GM23338 (cell line): ENCODE measurements around the gene NHS. TPM values are rescaled to one million over a fixed set of nuclear protein-coding genes. Genes with fewer than 3 reads are reported as not detected.

Experiments
- ATAC-seq: fragments of 200-7000 bp; cut with Tn5 transposase; 3 replicates; pipeline ENCODE4 v1.9.1; 2020
- DNase-seq: peaks from one replicate; pipeline ENCODE4 v3.0.0-alpha.2; 2015; ENCODE audit warnings: low spot score
- H2AFZ ChIP-seq: fragments of 200-600 bp; sonication (generic); 2 replicates; pipeline ENCODE4 v1.8.0; 2016; ENCODE audit warnings: antibody characterized with exemption, mild to moderate bottlenecking, moderate library complexity
- H3F3A ChIP-seq: fragments of 200-600 bp; sonication (generic); replicated peaks from 2 replicates; pipeline ENCODE4 v1.8.0; 2017; ENCODE audit warnings: antibody characterized with exemption, mixed run types, low read depth
- H3K27ac ChIP-seq: fragments of 200-600 bp; sonication (generic); 2 replicates; pipeline ENCODE4 v1.6.1; 2016; ENCODE audit warnings: low read depth
- H3K27me3 ChIP-seq: fragments of 200-600 bp; sonication (generic); 2 replicates; pipeline ENCODE4 v1.8.0; 2016; ENCODE audit warnings: mild to moderate bottlenecking, mixed run types, moderate library complexity; ENCODE audit not compliant: insufficient read depth
- H3K36me3 ChIP-seq: fragments of 200-600 bp; sonication (generic); 2 replicates; pipeline ENCODE4 v1.8.0; 2016; ENCODE audit warnings: mild to moderate bottlenecking; ENCODE audit not compliant: insufficient read depth
- H3K4me1 ChIP-seq: fragments of 200-600 bp; sonication (generic); 2 replicates; pipeline ENCODE4 v1.8.0; 2016; ENCODE audit warnings: mild to moderate bottlenecking, moderate library complexity; ENCODE audit not compliant: insufficient read depth
- H3K4me2 ChIP-seq: fragments of 200-600 bp; sonication (generic); 2 replicates; pipeline ENCODE4 v1.7.1; 2017; ENCODE audit warnings: mixed run types
- H3K4me3 ChIP-seq: fragments of 200-600 bp; sonication (generic); 2 replicates; pipeline ENCODE4 v1.6.1; 2016; ENCODE audit warnings: mixed run types
- H3K79me2 ChIP-seq: fragments of 200-600 bp; sonication (generic); replicated peaks from 2 replicates; pipeline ENCODE4 v1.8.0; 2017; ENCODE audit warnings: mild to moderate bottlenecking; ENCODE audit not compliant: insufficient read depth
- H3K9me2 ChIP-seq: fragments of 200-600 bp; sonication (generic); 2 replicates; pipeline ENCODE4 v1.8.0; 2017; ENCODE audit not compliant: insufficient read depth
- H4K20me1 ChIP-seq: fragments of 200-600 bp; sonication (generic); replicated peaks from 2 replicates; pipeline ENCODE4 v1.8.0; 2017; ENCODE audit warnings: mild to moderate bottlenecking; ENCODE audit not compliant: insufficient read depth
- H3K27ac Mint-ChIP-seq: 2 replicates; pipeline ENCODE4 v1.8.0; 2020; ENCODE audit warnings: inconsistent platforms, mild to moderate bottlenecking, moderate library complexity, mixed read lengths
- H3K27me3 Mint-ChIP-seq: 3 replicates; pipeline ENCODE4 v1.8.0; 2022; ENCODE audit warnings: low read depth, mild to moderate bottlenecking, moderate library complexity, mixed read lengths, inconsistent platforms; ENCODE audit not compliant: insufficient read depth, poor library complexity
- H3K36me3 Mint-ChIP-seq: 3 replicates; pipeline ENCODE4 v1.8.0; 2021; ENCODE audit warnings: low read depth, mild to moderate bottlenecking, inconsistent platforms, moderate library complexity, mixed read lengths
- H3K4me1 Mint-ChIP-seq: 3 replicates; pipeline ENCODE4 v1.8.0; 2020; ENCODE audit warnings: mild to moderate bottlenecking, inconsistent platforms, mixed read lengths
- H3K4me3 Mint-ChIP-seq: 3 replicates; pipeline ENCODE4 v1.8.0; 2021; ENCODE audit warnings: moderate library complexity, mild to moderate bottlenecking, inconsistent platforms, mixed read lengths
- H3K9me3 Mint-ChIP-seq: 3 replicates; pipeline ENCODE4 v1.8.0; 2020; ENCODE audit warnings: moderate library complexity, mild to moderate bottlenecking, inconsistent platforms, mixed read lengths
- CREB1 ChIP-seq: fragments of 250-450 bp; sonication (Bioruptor Pico); IDR thresholded peaks from 2 replicates; pipeline ENCODE4 v1.5.0; 2020; ENCODE audit warnings: low read depth, mild to moderate bottlenecking, moderate library complexity
- ETS1 ChIP-seq: IDR thresholded peaks from 2 replicates; pipeline ENCODE4 v1.6.1; 2016; ENCODE audit warnings: antibody characterized with exemption
- EZH2 ChIP-seq: fragments of 200-600 bp; sonication (generic); IDR thresholded peaks from one replicate; pipeline ENCODE4 v1.8.0; 2017; ENCODE audit warnings: antibody characterized with exemption, mild to moderate bottlenecking, low read depth; ENCODE audit not compliant: unreplicated experiment
- JUNB ChIP-seq: IDR thresholded peaks from one replicate; pipeline ENCODE4 v1.6.1; 2016; ENCODE audit warnings: antibody characterized with exemption; ENCODE audit not compliant: unreplicated experiment
- STAT1 ChIP-seq: IDR thresholded peaks from one replicate; pipeline ENCODE4 v1.6.1; 2016; ENCODE audit warnings: antibody characterized with exemption; ENCODE audit not compliant: unreplicated experiment
- polyA plus RNA-seq: library from polyadenylated mRNA; unstranded; fragments of >200 nt; fragmentation: Nextera tagmentation; extraction: Ambion mirVana; gene quantifications from 2 replicates; pipeline ENCODE4 v1.2.1, GENCODE V29; 2016
- total RNA-seq: library from RNA; depleted of rRNA; stranded (reverse); fragments of >200 nt; shearing (Covaris generic); gene quantifications from 2 replicates; pipeline ENCODE4 v1.2.3, GENCODE V29; 2014
- TF ChIP-seq, protein P1 (sequence below): fragments of 250-450 bp; sonication (Bioruptor Pico); IDR thresholded peaks from 2 replicates; pipeline ENCODE4 v1.5.0; 2020; ENCODE audit warnings: mild to moderate bottlenecking, moderate library complexity

NHS gene
- total and polyA plus RNA-seq, 2 experiments from 2014 or later: 1.8 to 8.2 TPM

DNA sequence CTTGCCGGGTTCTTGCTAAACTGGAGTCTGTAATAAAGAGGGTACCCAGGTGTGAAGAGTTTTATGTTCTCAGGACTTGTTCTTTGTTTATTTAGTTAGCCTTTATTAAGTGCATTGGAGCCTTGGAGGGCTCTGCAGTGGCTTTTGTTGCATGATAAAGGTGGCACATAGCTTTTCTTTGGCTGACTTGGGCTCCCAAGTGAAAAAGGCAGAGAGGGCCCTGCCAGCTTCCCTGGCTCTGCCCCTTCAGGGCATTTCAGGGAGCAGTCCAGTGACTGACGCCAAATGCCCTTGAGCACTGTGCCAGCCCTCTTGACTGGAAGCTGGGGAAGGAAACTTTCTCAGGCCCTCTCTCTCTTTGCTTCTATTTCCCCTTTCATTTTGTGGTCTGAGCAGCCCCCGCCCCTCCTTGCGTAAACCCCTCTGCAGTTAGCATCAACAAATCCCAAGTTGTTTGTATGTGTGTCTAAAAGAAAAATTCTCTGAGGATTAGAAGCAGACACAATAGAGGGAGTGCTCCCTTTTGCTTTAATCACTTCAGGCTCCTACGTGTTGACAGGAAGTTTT, 152.2 kb downstream of the NHS start (continued):
- TF ChIP-seq, protein P1, sequence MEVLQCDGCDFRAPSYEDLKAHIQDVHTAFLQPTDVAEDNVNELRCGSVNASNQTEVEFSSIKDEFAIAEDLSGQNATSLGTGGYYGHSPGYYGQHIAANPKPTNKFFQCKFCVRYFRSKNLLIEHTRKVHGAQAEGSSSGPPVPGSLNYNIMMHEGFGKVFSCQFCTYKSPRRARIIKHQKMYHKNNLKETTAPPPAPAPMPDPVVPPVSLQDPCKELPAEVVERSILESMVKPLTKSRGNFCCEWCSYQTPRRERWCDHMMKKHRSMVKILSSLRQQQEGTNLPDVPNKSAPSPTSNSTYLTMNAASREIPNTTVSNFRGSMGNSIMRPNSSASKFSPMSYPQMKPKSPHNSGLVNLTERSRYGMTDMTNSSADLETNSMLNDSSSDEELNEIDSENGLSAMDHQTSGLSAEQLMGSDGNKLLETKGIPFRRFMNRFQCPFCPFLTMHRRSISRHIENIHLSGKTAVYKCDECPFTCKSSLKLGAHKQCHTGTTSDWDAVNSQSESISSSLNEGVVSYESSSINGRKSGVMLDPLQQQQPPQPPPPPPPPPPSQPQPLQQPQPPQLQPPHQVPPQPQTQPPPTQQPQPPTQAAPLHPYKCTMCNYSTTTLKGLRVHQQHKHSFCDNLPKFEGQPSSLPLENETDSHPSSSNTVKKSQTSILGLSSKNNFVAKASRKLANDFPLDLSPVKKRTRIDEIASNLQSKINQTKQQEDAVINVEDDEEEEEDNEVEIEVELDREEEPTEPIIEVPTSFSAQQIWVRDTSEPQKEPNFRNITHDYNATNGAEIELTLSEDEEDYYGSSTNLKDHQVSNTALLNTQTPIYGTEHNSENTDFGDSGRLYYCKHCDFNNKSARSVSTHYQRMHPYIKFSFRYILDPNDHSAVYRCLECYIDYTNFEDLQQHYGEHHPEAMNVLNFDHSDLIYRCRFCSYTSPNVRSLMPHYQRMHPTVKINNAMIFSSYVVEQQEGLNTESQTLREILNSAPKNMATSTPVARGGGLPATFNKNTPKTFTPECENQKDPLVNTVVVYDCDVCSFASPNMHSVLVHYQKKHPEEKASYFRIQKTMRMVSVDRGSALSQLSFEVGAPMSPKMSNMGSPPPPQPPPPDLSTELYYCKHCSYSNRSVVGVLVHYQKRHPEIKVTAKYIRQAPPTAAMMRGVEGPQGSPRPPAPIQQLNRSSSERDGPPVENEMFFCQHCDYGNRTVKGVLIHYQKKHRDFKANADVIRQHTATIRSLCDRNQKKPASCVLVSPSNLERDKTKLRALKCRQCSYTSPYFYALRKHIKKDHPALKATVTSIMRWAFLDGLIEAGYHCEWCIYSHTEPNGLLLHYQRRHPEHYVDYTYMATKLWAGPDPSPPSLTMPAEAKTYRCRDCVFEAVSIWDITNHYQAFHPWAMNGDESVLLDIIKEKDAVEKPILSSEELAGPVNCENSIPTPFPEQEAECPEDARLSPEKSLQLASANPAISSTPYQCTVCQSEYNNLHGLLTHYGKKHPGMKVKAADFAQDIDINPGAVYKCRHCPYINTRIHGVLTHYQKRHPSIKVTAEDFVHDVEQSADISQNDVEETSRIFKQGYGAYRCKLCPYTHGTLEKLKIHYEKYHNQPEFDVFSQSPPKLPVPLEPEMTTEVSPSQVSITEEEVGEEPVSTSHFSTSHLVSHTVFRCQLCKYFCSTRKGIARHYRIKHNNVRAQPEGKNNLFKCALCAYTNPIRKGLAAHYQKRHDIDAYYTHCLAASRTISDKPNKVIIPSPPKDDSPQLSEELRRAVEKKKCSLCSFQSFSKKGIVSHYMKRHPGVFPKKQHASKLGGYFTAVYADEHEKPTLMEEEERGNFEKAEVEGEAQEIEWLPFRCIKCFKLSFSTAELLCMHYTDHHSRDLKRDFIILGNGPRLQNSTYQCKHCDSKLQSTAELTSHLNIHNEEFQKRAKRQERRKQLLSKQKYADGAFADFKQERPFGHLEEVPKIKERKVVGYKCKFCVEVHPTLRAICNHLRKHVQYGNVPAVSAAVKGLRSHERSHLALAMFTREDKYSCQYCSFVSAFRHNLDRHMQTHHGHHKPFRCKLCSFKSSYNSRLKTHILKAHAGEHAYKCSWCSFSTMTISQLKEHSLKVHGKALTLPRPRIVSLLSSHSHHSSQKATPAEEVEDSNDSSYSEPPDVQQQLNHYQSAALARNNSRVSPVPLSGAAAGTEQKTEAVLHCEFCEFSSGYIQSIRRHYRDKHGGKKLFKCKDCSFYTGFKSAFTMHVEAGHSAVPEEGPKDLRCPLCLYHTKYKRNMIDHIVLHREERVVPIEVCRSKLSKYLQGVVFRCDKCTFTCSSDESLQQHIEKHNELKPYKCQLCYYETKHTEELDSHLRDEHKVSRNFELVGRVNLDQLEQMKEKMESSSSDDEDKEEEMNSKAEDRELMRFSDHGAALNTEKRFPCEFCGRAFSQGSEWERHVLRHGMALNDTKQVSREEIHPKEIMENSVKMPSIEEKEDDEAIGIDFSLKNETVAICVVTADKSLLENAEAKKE (CRISPR knock-in tag): no peak
- TF ChIP-seq EZH2: no peak
- TF ChIP-seq STAT1: no peak

- no peaks in the 10 kb centered on the region for H3K36me3 Mint-ChIP-seq
- H3K27me3 Mint-ChIP-seq: peaks cover 2% of the 10 kb centered on the region
- Histone ChIP-seq H3K27ac (no peak overlapping the region), H3K36me3 (no peaks in the 10 kb centered on the region), H3K9me2 (no peaks in the 10 kb centered on the region), H4K20me1 (no peaks in the 10 kb centered on the region), H2AFZ (no peak overlapping the region), H3K4me1 (peaks cover 29% of the 10 kb centered on the region), H3F3A (no peaks in the 10 kb centered on the region), H3K27me3 (no peaks in the 10 kb centered on the region), H3K4me3 (0 out of 2 replicates have a peak overlapping the region, but pooled peaks have one; percentile 17), H3K4me2 (0 out of 2 replicates have a peak overlapping the region, but pooled peaks have one; percentile 10), H3K79me2 (no peaks in the 10 kb centered on the region)
- ATAC-seq: no peak
- TF ChIP-seq EZH2: no peak
- TF ChIP-seq ETS1: no peak
- TF ChIP-seq CREB1 (CRISPR knock-in tag): no peak
- no peak for TF ChIP-seq JUNB
- DNase-seq: no peak
- no peaks in the 10 kb centered on the region for H3K9me3 Mint-ChIP-seq
- H3K4me3 Mint-ChIP-seq: peak overlapping the region; percentile 25; the same call in 1 of the 3 replicates
- H3K27ac Mint-ChIP-seq: no peak overlapping the region
- peaks cover 46% of the 10 kb centered on the region for H3K4me1 Mint-ChIP-seq
These were observed 152.9 kb downstream of the NHS start for GRCh38 chrX:17527922-17528321.
